ACHN (cell line): ENCODE results near the gene OR4F29.
"Not testable (repeated sequence)": the region's sequence is repeated elsewhere in the genome, so short reads cannot be mapped to it uniquely, and the experiment has no call there.

Experiments
- DNase-seq: peaks from one replicate; pipeline ENCODE4 v3.0.0-alpha.2; 2015
- in situ Hi-C: cut with HindIII; loops from 2 replicates; pipeline ENCODE4 v1.10.0; 2017; ENCODE audit warnings: low sequenced_read_pairs, low pct_ligation_motif_present, low pct_unique_long_range_greater_than_20kb

OR4F29 gene, protein sequence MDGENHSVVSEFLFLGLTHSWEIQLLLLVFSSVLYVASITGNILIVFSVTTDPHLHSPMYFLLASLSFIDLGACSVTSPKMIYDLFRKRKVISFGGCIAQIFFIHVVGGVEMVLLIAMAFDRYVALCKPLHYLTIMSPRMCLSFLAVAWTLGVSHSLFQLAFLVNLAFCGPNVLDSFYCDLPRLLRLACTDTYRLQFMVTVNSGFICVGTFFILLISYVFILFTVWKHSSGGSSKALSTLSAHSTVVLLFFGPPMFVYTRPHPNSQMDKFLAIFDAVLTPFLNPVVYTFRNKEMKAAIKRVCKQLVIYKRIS

GRCh38 chr1:451578-451977 is at the start of gene OR4F29:
Gene OR4F29 (minus strand): TSS chr1:451678. CDS start chr1:451678, 0 bp downstream.
- DNase-seq, in situ Hi-C loops: not testable (repeated sequence)
